Sigmoid colon (tissue), 4 donors: Measurements from ENCODE around the gene GDPD1.

Experiments
- CTCF ChIP-seq, 4 experiments: fragments of 450-650 bp in 3 of 4; fragments of 200-600 bp in 1 of 4; IDR thresholded peaks; one replicate each; pipeline ENCODE4 v1.5.1; 2016 to 2019; ENCODE audit warnings: antibody characterized with exemption in 4 of 4, mild to moderate bottlenecking in 3 of 4, moderate library complexity in 2 of 4
- POLR2A ChIP-seq, 2 donors: fragments of 450-650 bp; IDR thresholded peaks; one replicate each; pipeline ENCODE4 v1.6.1; 2016; ENCODE audit warnings: antibody characterized with exemption in 2 of 2, mild to moderate bottlenecking in 2 of 2, moderate library complexity in 2 of 2
- POLR2AphosphoS5 ChIP-seq, 4 donors: sonication (generic); formaldehyde crosslinking; IDR thresholded peaks; one replicate each; pipeline ENCODE4 v1.6.1; 2017; ENCODE audit warnings: antibody characterized with exemption in 4 of 4

- TF ChIP-seq CTCF (IDR thresholded peaks at IDR 0.05) (no peak), POLR2AphosphoS5 (IDR thresholded peaks at IDR 0.05) (no peak), POLR2A (IDR thresholded peaks at IDR 0.05) (no peak)
Observed at GRCh38 chr17:59221159-59221847, 992 bp downstream of the GDPD1 start.
